Measurements from ENCODE around the gene SEMA4C.
A peak's percentile ranks its signal among the peaks of the same experiment; 100 is the strongest.

SEMA4C gene

DNA sequence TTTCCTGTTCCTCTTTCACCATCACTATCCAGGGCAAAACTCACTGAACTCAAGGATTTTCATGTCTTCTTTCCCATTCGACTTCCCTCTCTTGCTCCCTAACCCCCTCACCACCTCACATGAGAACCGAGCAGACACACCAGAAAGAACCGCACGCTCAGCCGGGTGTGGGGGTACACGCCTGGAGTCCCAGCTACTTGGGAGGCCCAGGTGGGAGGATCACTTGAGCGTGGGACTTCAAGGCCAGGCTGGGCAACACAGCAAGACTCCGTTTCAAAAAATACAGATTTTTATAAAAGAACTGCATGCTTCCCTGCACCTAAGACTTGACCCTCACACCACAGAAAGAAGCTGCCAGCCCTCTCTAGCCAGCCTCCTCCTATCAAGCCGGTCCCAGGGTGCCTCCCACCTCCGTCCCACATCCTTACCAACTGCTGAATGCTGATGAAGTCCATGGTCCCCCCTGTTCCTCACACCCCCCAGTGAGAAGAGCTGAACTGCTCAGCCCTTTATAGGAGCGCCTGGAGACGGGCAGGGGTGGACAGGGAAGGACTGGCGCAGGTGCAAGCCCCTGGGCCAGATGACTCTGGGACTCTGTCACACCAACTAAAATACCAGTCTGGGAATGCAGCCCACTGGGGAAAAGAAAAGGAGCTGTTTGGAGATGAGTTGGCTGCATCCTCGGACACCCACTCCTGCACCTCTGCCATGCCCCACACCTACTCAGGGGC lies 26.2 kb downstream of the SEMA4C start, which contains the start of gene ANKRD23:
ANKRD23 (minus strand) TSS at position 484 of the 731 bp plus-strand sequence; CDS start at position 455, 29 bp downstream.
- no peak for DNase-seq (ENCODE audit: low read depth in 2 of 2)

DNA sequence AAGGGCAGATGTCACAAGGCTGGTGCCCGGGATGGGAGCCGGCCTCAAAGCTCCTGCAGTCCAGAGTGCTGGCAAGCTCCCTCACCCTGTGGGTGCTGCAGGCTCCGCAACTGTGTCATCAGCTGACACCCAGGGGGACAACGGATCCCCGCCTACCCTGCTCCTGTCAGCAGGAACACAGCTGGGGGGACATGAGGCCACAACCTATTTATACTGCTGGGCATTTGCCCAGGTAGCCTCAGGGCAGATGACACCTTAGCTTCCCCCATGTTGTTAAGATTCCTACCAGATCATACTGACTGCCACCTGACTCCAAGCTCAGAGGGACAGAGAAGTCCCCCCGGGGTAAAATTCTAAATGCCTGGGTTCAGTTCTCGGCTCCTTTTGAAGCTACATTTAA lies 27.3 kb downstream of the SEMA4C start:
- no peak for DNase-seq (ENCODE audit: low read depth in 2 of 2)

DNA sequence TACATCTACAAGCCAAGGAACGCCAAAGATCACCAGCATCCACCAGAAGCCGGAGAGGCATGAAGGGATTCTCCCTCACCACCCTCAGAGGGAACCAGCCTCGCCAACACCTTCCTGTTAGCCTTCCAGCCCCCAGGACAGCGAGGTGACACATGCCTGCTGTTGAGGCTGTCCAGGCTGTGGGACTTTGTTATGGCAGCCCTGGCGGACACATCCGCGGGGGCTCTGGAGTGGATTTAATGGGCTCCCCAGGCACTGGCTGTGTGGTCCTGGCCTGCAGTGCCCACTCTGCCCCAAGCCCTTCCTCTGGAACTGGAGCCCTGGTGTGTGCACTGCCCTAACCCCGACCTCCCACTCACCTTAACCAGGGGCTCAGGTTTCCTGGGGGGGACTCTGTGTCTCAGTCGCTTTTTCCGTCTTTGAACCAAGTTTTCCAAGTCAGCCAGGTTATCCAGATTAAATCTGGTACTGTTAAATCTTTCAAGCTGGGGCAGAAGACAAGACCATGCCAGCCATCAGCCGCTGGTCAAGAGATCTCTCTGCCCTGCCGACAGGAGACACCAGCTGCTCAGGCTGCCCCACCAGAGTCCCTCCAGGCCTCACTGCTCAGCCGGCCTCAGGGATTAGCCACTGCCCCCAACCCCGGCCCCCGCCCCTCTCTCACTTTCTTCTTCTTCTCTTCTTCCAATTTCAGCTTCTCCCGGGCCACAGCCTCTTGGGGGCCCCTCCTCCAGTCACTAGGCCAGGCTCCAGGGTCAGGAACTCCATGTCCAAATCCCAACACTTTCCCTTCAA lies 28.0 kb downstream of the SEMA4C start:
- DNase-seq (ENCODE audit: low read depth in 2 of 2) = no peak

DNA sequence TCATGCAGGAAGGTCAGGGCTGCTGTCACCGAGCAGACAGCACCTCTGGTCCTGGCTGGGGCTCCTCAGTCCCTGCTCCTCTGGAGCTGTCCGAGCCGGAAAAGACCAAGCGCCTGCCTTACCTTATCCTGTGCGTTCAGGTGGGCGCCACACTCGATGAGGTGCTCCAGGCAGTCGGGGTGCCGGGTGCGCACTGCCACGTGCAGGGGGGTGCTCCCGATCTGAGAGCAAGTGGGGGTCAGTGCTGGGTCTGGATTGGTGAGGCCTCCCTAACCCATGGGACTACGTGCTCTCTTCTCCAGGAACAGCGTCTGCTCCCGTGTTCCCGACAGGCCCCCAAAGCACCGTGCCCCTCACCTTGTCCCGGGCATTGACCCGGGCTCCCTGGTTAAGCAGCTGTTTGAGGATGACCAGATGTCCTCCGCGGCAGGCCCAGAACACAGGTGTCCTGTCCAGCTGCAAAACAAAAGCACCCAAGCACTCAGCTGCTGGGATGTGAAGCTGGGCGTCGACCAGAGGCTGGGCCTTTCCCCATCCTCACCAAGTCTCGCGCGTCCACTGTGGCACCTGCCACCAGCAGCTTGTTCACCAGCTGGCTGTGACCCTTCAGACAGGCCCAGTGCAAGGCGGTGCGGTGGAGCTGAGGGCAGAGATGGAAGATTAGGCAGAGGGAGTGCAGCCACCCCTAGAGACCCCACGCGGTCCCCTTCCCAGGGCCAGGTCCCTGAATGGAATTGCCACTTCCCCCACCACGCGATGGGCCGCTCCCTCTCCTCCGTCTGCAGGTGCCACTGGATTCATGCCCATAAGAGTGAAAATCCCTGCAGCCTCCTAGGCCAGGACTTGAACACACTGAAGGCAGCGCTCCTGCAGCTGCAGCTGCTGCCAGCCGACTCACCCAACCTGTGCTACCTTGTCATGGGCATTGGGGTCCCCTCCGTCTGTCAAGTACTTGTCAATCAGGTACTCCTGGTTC lies 29.7 kb downstream of the SEMA4C start:
- no peak for DNase-seq (ENCODE audit: low read depth in 2 of 2)

DNA sequence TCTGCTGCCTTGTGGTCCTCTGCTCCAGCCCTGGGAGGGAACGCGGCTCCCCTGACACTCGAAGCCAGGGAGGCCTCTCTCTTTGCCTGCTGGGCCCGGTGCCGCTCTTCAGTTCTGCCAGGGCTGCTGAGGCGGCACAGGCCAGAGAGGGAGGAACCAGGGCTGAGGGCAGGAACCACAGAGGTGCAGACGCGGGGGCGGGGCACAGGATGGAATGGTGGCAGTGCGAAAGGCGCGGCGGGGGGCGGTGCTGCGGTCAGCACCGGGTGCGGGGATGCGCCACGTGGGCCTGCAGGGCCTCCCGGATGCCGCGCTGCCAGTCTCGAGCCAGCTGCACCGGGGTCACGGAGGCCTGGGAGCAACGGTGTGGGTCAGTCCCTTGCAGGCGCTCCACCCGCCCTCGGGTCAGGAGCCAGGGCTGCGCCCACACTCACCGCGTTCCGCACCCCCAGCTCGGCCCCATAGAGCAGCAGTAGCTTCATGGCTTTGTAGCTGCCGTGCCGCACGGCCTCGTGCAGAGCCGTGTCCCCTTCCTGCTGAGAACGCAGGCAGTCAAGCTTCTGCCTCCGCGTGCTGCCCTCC lies 30.5 kb downstream of the SEMA4C start:
- peak; percentile 66 to 71 for DNase-seq (ENCODE audit: low read depth in 2 of 2)

DNA sequence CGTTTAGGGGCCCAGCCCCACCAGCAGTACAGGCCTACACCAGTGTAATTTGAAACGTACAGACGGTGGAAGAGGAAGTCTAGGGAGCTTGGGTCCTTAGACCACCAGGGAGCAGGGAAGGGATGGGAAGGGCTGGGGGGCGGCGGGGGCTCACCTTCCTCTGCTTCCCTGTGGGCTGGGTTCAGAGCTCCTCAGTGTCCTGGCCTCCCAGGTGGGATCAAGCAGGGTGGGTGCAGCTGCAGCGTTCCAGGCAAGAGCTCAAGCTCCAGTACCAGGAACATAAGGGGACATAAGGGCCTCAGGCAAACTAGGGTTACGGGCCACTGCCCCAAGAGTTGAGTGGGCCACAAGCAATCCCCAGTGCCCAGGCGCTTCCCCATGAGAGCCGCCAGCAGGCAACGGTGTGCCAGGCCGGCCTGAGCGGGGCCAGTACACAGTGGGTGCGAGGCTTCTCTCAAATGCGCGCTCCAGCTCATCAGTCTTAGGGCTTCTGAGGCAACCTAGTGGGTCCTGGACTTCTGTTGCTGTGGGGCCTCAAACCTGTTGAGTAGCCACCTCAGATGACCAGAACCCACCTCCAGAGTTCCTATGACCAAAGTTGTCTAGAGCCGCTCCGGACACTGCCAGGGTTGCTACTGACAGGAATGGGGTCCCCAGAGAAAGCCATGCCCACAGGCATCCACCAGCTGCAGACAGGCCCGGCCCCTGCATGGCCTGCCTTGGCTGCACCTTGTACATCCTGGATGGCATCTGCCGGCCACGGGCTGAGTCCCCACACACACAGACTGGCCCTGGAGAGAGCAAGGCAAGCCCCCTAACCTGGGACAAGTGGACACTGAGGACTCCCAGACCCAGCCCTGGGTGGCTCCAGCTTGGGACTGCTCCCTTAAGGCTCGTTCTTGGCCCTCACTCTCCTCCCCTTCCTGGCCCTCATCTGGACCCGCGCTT lies 31.3 kb downstream of the SEMA4C start:
- DNase-seq (ENCODE audit: low read depth in 2 of 2) = no peak

DNA sequence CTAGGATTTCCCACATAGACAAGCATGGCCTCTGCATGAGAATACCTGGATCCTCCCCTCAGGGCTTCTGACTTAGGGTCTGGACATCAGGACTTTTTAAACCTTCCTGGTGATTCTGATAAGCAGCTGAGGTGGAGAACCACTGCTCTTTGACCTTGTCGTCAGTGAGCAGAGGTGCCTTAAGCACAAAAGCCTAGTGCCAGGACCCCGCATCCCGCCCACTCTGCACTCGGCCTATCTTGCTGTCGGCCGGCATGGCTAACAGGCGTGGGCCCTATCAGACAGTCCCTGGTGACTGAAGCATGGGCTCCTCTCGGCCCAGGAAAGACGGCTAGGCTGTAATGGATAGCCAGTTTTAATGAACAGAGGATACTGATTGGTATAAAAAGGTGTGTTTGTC lies 32.3 kb downstream of the SEMA4C start:
- no peak for DNase-seq (ENCODE audit: low read depth in 2 of 2)

DNA sequence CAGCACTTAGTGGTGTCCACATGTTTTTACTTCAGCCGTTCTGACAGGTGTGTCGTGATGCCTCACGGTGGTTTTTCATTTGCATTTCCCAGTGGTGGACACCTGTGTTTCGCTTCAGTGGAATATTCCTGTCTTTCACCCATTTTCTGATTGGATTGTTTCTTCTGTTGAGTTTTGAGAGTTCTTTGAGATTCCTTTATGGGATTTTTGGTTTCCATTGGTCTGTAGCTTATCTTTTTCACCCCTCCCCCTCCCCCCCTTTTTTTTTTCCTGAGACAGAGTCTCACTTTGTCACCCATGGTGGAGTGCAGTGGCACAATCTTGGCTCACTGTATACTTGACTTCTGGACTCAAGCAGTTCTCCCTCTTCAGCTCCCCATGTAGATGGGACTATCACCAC lies 34.0 kb downstream of the SEMA4C start:
- no peak for DNase-seq (ENCODE audit: low read depth in 2 of 2)

DNA sequence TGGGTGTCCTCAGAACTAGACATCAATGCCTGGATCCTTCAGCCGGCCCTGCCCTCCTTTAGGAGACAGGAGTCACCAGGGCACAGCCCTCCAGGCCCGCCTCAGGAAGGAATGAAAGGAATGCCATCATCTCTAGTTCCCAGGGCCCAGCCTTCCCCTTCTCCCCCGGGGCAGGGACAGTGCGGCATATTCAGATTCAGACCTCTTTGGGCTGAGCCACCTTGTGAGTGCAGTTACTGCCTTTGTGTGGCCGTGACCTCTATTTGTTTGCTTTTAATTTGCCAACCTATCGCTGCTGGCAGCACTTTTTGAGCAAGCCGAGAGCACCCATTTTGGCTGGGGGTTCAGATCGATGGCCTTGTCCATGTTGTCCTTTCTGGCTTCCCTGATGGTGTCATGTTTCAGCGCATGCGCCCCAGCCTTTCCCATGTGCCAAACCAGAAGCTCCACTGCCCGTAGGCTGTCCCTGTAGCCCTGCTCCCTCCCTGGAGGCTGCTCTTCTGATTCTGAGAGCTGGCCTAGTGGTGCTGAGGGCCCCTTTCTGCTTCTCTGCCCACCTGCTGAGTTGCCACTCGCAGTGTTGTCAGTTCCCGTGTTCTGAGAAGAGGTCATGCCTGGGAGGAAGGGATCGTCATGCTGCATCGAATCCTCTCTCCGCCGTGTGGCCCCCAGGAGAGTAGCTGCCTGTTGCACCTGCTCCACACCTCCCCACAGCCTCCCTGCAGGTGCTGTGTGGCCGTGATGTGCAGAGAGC lies 36.9 kb downstream of the SEMA4C start:
- DNase-seq (ENCODE audit: low read depth in 2 of 2) = no peak

DNA sequence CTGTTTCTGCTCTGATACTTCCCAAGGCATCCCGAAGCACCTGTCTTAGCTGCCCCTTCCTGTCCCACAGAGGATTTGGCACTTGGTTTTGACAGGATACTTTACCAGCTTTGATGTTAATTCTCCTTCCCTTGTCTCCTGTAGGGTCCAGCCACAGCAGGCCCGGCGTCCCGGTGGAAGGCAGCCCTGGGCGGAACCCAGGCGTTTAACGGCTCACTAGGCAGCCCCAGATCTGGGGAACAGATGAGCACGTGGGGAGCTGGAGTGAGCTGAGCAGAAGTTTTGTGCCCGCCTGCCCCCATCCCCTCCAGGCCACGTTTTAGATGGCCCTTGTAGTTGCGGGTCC lies 37.5 kb downstream of the SEMA4C start:
- no peak for DNase-seq (ENCODE audit: low read depth in 2 of 2)

DNA sequence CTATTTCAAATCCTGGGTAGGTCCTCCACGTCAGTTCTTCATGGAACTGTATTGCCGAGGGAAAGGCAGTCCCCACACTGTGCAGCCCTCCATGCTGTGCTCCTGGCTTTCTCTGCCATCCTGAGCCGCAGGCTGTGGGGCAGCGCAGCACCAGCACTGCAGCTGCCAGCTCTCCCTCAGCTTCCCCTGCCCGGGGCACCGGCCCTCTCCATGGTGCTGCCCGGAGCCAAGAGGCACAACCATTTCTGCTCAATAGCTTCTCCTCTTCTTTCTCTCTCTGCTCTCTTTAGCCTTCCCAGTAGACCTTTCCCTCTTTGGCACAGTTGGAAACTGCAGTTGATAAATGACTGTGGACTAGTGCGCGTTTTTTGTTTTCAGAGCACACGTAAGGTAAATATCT lies 38.2 kb downstream of the SEMA4C start:
- no peak for DNase-seq (ENCODE audit: low read depth in 2 of 2)

DNA sequence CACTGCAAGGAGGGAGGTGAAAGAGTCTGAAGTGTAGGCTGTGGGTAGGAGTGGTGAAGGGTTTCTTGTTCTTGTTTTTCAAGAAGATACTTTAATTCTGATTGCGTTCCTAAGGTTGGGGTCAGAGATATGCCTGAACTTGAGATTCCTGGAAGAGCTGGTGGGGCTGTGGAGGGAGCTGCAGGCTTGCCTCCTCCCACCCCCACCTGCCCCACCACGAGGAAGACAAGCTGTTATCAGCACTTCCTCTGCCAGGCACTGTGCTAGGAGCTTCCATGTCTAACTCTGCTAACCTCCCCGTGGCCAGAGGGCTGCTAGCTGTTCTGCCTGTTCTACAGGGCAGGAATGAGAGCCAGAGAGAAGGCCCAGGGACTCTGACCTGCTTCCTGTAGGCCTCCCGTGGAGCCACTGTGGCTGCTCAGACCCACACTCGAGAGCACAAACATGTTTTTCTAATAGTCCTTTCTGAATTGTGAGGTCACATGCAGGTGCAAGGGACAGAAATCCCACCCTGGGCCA lies 39.8 kb downstream of the SEMA4C start:
- DNase-seq (ENCODE audit: low read depth in 2 of 2) = no peak

DNA sequence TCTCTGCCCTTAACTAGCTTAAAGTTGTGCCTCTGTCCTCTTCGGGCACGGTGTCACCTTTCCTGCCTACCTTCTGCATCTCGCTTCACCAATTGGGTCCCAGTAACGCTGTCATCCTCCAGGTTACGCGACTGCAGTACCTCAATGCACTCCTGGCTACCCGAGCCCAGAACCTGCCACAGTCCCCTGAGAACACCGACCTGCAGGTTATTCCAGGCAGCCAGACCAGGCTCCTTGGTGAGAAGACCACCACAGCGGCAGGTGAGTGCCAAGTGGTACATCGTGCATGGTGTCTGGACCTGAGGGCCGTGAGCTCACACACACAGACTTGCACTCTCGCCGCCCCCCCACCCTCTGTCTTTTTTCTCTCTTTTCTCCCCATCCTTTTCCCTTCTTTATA lies 41.0 kb downstream of the SEMA4C start:
- no peak for DNase-seq (ENCODE audit: low read depth in 2 of 2)

DNA sequence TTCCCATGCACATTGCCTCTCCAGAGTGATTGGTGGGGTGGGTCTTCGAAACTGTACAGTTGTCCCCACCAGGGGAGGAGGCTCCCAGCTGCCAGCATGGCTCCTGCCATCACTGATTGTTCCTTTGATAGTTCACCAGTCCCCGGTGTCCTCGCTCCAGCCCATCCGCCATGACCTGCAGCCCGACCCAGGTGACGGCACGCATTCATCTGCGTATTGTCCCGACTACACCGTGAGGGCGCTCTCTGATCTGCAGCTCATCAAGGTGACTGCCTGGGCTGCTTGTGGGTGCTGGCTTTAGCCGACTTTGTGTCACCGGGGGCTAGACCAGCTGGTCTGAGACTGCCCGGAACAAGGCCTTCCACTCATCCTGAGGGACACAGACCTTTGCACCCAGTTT lies 41.4 kb downstream of the SEMA4C start:
- DNase-seq (ENCODE audit: low read depth in 2 of 2) = no peak

DNA sequence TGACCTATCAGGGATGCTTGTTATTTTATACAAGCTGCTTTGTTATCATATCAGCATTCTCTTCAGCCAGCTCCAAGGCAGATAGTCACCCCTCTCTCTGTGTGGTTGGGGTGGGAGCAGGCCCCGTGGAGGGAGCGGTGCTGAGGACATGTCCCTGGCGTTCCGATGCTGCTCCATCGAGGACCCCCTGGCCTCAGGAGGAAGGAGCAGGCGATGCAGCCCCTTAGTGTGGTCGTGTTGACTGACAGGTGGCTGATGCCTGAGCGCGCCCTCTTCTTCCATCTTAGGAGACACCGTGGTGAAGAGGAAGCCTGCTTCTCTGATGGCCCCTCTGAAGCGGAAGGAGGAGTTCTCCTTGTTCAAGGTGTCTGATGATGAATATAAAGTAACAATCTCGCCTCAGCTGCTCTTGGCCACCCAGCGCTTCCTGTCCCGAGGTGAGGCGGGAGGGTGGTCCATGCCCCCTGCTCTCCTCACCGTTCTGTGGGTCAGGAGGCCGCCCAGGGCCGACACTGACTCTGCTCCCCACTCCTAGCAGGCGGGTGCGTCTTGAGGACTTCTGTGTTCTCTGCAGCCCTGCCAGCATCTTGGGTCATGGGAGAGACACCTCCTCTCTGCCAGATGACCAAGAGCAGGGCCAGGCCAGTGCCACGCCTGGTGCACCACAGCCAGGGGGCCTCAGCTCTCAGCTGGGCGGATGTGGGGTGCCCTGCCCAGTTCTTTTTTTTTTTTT lies 43.2 kb downstream of the SEMA4C start:
- DNase-seq (ENCODE audit: low read depth in 2 of 2) = no peak

DNA sequence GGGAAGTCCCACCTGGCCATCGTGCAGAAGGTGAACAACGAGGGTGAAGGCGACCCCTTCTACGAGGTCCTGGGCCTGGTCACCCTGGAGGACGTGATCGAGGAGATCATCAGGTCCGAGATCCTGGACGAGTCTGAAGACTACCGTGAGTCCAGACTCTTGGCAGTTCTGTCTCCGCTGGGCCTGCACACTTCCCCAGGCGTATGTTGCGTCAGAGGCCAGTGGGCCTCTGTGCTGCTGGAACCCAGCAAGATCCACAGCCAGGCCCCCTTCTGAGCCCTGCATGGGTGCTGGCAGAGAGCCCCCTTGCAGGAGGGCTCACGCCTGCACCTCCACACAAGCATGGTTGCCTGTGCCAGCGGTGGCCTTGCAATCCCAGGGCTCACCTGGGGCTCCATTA lies 44.8 kb downstream of the SEMA4C start:
- DNase-seq (ENCODE audit: low read depth in 2 of 2) = no peak

DNA sequence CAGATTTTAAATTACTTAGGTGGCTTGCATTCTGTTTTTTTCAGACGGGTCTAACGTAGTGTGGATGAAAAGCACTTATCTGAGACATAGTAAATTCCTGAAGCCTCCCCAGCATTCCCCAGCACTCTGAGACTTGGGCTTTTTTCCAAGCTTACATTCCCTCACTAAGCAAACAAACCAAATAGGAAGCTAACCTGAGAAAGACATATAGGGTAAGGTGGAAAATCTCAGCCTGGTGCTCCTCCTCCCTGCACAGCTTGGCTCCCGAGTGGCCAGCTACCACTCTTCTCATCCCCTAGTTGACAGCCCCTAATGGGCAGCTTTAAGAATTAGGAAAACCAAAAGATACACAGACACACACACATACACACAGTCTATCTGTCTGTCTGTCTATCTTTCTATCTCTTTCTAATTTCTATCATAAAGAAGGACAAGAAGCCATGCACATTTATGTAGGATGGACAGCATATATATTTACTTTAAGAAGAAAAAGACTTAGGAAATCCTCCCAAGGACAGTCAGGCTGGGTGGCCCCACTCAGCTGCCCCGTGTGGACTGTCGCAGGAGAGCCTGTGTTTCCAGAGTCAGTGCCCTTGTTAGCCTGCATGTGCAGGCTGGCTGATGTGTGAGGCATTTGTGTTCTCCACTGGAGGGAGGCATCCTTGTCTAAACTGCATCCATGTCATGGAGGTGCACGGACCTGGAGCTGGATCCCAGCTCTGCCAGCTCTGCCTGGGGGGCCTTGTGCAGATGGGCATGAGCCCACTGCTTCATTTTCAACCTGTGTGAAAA lies 45.6 kb downstream of the SEMA4C start:
- no peak for DNase-seq (ENCODE audit: low read depth in 2 of 2)

DNA sequence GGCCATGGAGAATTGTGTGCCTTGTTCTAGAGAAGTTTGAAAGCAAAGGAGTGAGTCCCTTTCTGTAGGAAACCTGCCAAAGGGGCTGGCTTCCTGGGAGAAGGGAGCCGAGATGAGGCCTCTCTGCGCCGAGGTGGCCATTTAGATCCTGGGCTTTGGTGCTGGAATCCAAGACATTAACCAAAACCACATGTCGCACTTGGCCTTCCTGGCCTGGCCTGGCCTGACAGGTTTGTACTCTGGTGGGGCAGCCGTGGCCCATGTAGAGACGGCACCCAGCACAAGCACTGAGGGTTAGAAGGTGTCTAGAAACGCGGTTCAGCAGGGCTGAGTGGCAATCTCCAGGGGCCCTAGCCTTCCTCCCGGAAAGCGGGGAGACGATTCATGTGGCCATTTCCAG lies 46.7 kb downstream of the SEMA4C start:
- no peak for DNase-seq (ENCODE audit: low read depth in 2 of 2)
